ENCODE measurements around the gene PRCD. TPM values are rescaled to one million over a fixed set of nuclear protein-coding genes. Genes with fewer than 3 reads are reported as not detected.

The PRCD gene
- total RNA-seq, 4 donors from 2014 or later: 0.57 to 11.2 (median 2.3) TPM

DNA sequence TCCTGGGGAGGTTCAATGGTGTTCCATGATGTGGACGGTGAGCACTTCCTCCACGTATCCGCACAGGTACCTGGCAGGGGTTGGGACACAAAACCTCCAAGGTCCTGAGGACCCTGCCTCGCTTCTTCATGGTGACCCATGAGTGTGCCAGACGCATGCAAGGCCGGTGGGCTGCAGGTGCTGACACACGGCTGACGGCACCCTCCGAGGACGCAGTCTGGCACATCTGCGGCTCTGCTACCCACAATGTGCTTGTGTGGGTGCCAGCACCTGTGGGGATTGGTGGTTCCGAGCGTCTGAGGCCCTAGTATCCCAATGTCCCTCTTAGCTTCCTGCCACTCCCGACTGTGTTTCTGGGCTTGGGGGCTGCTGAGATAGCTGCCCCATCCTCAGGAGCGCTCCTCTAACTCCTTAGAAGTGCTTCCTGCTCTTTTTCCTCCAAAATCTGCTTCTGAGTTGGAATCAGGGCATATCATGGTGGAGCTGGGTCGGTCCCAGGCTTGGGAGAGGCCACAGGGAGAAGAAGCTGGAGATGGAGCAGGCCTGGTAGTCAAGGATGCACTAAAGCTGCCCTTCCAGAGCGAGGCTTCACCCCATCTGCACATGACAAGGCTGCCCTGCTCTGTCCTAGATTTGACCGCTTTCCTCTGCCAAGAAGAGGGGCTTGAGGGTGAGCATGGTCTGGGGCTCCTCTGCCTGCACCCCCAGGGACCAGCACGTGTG, 3.9 kb upstream of the PRCD start:
- WGBS, 2 donors (ENCODE audit: low coverage in 1 of 2): 96 to 100% methylated on average over 2 to 5 of the region's 19 CpGs
- Histone ChIP-seq H3K4me1 (peaks cover 0 to 77% (median 39%) of the 10 kb centered on the region in 3 donors), H3K27me3 (peaks cover 50% of the 10 kb centered on the region), H3K27ac (peak overlapping the region in 3 of 4 donors; percentile 69 to 86 (median 76)), H3K9me3 (no peaks in the 10 kb centered on the region), H3K4me3 (peak overlapping the region in 1 of 2 donors; percentile 56), H3K36me3 (no peaks in the 10 kb centered on the region)
- TF ChIP-seq EP300 (IDR thresholded peaks at IDR 0.05) (no peak), POLR2A (IDR thresholded peaks at IDR 0.05) (no peak), POLR2AphosphoS5 (IDR thresholded peaks at IDR 0.05) (no peak)
- TF ChIP-seq, protein P1, sequence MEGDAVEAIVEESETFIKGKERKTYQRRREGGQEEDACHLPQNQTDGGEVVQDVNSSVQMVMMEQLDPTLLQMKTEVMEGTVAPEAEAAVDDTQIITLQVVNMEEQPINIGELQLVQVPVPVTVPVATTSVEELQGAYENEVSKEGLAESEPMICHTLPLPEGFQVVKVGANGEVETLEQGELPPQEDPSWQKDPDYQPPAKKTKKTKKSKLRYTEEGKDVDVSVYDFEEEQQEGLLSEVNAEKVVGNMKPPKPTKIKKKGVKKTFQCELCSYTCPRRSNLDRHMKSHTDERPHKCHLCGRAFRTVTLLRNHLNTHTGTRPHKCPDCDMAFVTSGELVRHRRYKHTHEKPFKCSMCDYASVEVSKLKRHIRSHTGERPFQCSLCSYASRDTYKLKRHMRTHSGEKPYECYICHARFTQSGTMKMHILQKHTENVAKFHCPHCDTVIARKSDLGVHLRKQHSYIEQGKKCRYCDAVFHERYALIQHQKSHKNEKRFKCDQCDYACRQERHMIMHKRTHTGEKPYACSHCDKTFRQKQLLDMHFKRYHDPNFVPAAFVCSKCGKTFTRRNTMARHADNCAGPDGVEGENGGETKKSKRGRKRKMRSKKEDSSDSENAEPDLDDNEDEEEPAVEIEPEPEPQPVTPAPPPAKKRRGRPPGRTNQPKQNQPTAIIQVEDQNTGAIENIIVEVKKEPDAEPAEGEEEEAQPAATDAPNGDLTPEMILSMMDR (IDR thresholded peaks at IDR 0.05): no peak
- ATAC-seq: no peak

DNA sequence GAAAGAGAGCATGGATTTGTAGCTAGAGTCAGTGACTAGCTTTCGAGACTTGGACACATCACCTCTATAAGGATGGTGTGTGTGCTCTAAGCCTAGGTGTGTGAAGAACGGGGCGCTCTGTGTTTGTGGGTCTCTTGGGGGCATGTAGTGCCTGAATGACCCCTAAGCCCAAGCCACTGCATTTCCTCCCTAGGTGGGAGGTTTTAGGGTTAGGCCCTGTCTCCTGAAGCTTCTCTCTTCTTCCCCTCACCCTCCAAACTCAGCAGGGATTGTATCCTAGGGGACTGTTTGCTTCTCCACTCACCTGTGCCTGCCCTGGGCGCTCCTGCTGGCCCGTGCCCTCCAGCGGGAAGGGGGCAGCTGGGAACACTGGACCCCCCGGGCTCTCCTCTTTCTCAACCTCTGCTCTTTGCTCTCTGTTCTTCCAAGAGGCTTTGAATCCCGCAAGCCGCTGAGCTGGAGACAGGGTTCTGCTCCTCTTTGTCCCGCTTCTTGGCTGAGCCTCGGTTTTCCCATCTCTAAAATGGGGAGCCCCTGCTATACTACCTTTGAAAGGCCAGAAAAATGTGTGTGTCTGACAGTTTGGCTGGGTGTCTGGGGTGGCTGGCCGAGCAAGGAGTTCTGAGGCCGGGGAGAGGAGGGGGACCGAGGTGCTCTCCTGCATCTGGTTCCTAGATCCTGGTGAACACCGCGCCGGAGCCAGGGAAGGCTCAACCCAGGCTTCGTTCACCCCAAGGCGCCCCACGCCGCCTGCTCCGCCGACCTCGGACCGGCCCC, 3.1 kb upstream of the PRCD start:
- TF ChIP-seq POLR2A (IDR thresholded peaks at IDR 0.05): no peak
- TF ChIP-seq POLR2AphosphoS5 (IDR thresholded peaks at IDR 0.05): no peak
- no peak for TF ChIP-seq EP300 (IDR thresholded peaks at IDR 0.05)
- TF ChIP-seq, protein P1 (IDR thresholded peaks at IDR 0.05): no peak
- H3K4me1 ChIP-seq: peaks cover 0 to 77% (median 35%) of the 10 kb centered on the region in 3 donors
- no peaks in the 10 kb centered on the region for H3K36me3 ChIP-seq
- WGBS, 2 donors (ENCODE audit: low coverage in 1 of 2): 80 to 84% methylated on average over 1 to 6 of the region's 25 CpGs
- peaks cover 50% of the 10 kb centered on the region for H3K27me3 ChIP-seq
- no peak for ATAC-seq
- peak overlapping the region in 3 of 4 donors; percentile 69 to 86 (median 76) for H3K27ac ChIP-seq
- H3K4me3 ChIP-seq: peak overlapping the region; percentile 15 to 56
- H3K9me3 ChIP-seq: no peaks in the 10 kb centered on the region

DNA sequence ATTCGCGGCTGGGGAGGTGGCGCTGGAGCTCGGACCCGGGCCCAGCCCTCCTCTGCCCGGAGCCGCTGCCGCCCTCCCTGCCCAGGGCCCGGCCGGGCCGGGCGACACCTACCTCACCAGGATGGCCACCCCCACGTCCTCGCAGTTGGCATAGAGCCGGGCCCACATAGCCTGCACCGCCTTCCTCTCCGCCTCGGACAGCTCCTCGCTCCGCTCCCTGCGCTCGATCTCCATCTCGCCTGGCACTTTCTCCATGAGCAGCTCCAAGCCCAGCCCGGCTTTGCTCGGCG, 2.6 kb upstream of the PRCD start:
- Histone ChIP-seq H3K4me1 (peaks cover 0 to 74% (median 34%) of the 10 kb centered on the region in 3 donors), H3K27me3 (peaks cover 50% of the 10 kb centered on the region), H3K4me3 (peak overlapping the region; percentile 15 to 56), H3K36me3 (no peaks in the 10 kb centered on the region), H3K27ac (peak overlapping the region in 3 of 4 donors; percentile 69 to 86 (median 76)), H3K9me3 (no peaks in the 10 kb centered on the region)
- peak; percentile 17 for ATAC-seq
- TF ChIP-seq, protein P1 (IDR thresholded peaks at IDR 0.05): no peak
- TF ChIP-seq POLR2A (IDR thresholded peaks at IDR 0.05): no peak
- no peak for TF ChIP-seq EP300 (IDR thresholded peaks at IDR 0.05)
- no peak for TF ChIP-seq POLR2AphosphoS5 (IDR thresholded peaks at IDR 0.05)
- no CpG with 5 or more reads among the region's 26 CpGs for WGBS, 2 donors (ENCODE audit: low coverage in 1 of 2)

DNA sequence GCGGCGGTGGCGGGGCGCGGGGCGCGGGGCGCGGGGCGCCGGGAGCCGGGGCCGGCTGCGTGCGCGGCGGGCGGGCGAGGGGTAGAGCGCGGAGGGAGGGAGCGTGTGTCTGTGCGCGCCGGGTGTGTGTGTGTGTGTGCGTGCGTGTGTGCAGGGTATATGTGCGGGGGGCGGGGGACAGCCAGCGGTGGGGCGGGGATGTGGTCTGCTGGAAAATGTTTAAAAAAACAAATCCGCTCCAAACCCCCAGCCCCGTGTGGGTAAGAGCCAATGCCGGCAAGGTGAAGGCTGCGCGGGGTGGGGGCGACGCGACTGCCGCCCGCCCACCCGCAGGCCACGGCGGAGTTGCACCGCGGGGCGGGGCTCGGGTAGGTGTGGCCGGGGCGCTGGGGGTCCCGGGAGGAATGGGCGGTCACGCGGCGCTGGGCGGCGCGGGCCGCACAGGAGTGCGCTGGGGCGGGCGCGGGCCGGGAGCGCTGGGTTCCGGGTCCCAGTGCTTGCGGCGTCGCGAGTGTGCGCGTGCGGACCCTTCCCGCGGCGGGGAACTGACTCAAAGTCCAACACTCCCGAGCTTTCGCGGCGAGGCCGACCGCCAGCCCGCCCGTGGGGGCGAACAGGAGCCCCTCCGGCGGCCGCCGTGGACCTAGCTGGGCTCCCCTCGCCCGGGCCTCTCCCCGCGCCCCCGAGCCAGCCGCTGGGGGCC, 2.1 kb upstream of the PRCD start, which contains the start of gene CYGB:
Gene CYGB, minus strand, starts transcription at position 132 of the 703 bp plus-strand sequence. CDS start 167 bp downstream, outside the sequence.
- Histone ChIP-seq H3K9me3 (no peaks in the 10 kb centered on the region), H3K36me3 (no peaks in the 10 kb centered on the region), H3K27me3 (peaks cover 53% of the 10 kb centered on the region), H3K27ac (peak within 1 kb of the TSS in 3 of 4 donors; percentile 69 to 86 (median 76)), H3K4me1 (peaks cover 0 to 75% (median 34%) of the 10 kb centered on the region in 3 donors), H3K4me3 (peak within 1 kb of the TSS; percentile 15 to 56)
- TF ChIP-seq, protein P1 (IDR thresholded peaks at IDR 0.05): no peak
- TF ChIP-seq POLR2AphosphoS5 (IDR thresholded peaks at IDR 0.05) (no peak), EP300 (IDR thresholded peaks at IDR 0.05) (no peak), POLR2A (IDR thresholded peaks at IDR 0.05) (no peak)
- peak; percentile 43 for ATAC-seq
- no CpG with 5 or more reads among the region's 95 CpGs for WGBS, 2 donors (ENCODE audit: low coverage in 1 of 2)
